Eye (tissue), 1 donor: ENCODE data around the gene OTUB2.

Source experiments
- DNase-seq: peaks from one replicate; pipeline ENCODE4 v3.0.0-alpha.2; 2015

Gene OTUB2

GRCh38 chr14:94043111-94043755 lies 17.1 kb downstream of the OTUB2 start:
- DNase-seq = no peak

- no peak for DNase-seq
These were observed 17.8 kb downstream of the OTUB2 start for GRCh38 chr14:94043756-94044475.

GRCh38 chr14:94044476-94045091 lies 18.4 kb downstream of the OTUB2 start:
- no peak for DNase-seq

- no peak for DNase-seq
These were observed 19.0 kb downstream of the OTUB2 start for GRCh38 chr14:94045101-94045500.

- DNase-seq = no peak
These were observed 19.6 kb downstream of the OTUB2 start for GRCh38 chr14:94045563-94046345.

- no peak for DNase-seq
These were observed 20.6 kb downstream of the OTUB2 start for GRCh38 chr14:94046696-94047250.

GRCh38 chr14:94047581-94047980 lies 21.4 kb downstream of the OTUB2 start:
- DNase-seq = no peak

- DNase-seq = peak; percentile 76
These were observed 22.8 kb downstream of the OTUB2 start for GRCh38 chr14:94048691-94049624.

GRCh38 chr14:94049625-94050023 lies 23.5 kb downstream of the OTUB2 start:
- DNase-seq = no peak

- DNase-seq = no peak
These were observed 24.2 kb downstream of the OTUB2 start for GRCh38 chr14:94050231-94050880.

GRCh38 chr14:94051115-94051514 lies 25.0 kb downstream of the OTUB2 start:
- DNase-seq = peak; percentile 40

- no peak for DNase-seq
These were observed 25.6 kb downstream of the OTUB2 start for GRCh38 chr14:94051779-94052178.

GRCh38 chr14:94052199-94052598 lies 26.1 kb downstream of the OTUB2 start:
- no peak for DNase-seq

- DNase-seq = no peak
These were observed 26.5 kb downstream of the OTUB2 start for GRCh38 chr14:94052662-94053061.

- DNase-seq = no peak
These were observed 28.3 kb downstream of the OTUB2 start for GRCh38 chr14:94054401-94054800.

GRCh38 chr14:94054936-94055335 lies 28.8 kb downstream of the OTUB2 start:
- no peak for DNase-seq

- no peak for DNase-seq
These were observed 30.6 kb downstream of the OTUB2 start for GRCh38 chr14:94056579-94057308.

- DNase-seq = no peak
These were observed 32.1 kb downstream of the OTUB2 start for GRCh38 chr14:94058128-94058673.

GRCh38 chr14:94058674-94059138 lies 32.6 kb downstream of the OTUB2 start:
- no peak for DNase-seq

GRCh38 chr14:94059998-94060397 lies 33.9 kb downstream of the OTUB2 start:
- no peak for DNase-seq
